Astrocyte of the hippocampus (primary cell): ENCODE measurements around the gene NFS1.
"Not testable (repeated sequence)": the region's sequence is repeated elsewhere in the genome, so short reads cannot be mapped to it uniquely, and the experiment has no call there.

Source experiments
- DNase-seq: peaks from one replicate; pipeline ENCODE4 v3.0.0; 2011; ENCODE audit warnings: low read depth, low spot score

The NFS1 gene

GRCh38 chr20:35710039-35710438 lies 10.9 kb upstream of the NFS1 start:
- no peak for DNase-seq

GRCh38 chr20:35709259-35709658 lies 10.1 kb upstream of the NFS1 start:
- DNase-seq: no peak

DNA sequence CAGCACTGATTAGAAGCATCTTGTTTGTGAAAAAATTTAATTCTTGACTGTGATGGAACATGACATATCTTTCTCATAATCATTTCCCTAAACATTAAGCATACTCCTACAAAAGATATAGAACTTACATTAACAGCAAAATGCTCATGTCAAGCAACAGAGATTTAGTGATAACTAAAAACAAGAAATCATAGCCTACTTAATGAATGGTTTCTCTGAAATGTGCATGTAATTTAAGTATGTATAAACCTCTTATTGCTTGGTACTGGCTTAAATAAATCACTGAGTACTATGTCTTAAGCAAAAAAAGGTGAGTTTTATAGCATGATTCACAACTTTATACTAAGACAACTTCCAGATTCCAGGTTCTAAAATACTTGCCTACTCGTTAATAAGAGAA lies 9.3 kb upstream of the NFS1 start:
- no peak for DNase-seq

DNA sequence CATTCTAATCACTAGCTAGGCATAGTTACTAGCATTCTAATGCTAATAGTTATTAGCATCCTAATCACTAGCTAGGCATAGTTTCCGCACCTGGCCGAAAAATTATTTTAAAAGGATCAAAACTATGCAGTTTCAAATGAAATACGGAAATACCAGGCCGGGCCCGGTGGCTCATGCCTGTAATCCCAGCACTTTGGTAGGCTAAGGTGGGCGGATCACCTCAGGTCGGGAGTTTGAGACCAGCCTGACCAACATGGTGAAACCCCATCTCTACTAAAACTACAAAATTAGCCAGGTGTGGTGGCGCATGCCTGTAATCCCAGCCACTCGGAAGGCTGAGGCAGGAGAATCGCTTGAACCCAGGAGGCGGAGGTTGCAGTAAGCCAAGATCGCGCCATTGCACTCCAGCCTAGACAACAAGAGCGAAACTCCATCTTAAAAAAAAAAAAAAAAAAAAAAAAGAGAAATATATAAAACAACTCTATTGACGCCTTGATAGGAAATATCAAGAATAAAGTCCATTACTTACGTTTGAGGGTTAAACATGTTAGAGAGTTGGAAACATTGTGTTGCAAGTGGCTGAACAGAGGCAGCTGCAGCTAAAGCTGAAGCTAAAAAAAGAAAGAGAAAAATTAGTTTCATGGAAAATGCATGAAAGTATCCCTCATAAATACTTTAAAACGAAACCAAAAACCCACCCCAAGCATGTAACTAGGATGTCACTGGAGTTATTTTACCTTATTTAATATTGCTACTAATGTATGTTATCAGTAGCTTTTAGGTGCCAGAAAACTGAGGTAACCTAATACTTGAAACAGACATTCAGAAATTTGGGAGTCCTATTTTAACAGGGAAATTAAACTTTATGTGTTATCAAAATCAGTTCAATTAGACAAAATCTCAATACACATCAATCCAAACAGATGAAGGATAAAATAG lies 7.7 kb upstream of the NFS1 start:
- not testable (repeated sequence) for DNase-seq

- not testable (repeated sequence) for DNase-seq
Measured at GRCh38 chr20:35705894-35706293, 6.7 kb upstream of the NFS1 start.

DNA sequence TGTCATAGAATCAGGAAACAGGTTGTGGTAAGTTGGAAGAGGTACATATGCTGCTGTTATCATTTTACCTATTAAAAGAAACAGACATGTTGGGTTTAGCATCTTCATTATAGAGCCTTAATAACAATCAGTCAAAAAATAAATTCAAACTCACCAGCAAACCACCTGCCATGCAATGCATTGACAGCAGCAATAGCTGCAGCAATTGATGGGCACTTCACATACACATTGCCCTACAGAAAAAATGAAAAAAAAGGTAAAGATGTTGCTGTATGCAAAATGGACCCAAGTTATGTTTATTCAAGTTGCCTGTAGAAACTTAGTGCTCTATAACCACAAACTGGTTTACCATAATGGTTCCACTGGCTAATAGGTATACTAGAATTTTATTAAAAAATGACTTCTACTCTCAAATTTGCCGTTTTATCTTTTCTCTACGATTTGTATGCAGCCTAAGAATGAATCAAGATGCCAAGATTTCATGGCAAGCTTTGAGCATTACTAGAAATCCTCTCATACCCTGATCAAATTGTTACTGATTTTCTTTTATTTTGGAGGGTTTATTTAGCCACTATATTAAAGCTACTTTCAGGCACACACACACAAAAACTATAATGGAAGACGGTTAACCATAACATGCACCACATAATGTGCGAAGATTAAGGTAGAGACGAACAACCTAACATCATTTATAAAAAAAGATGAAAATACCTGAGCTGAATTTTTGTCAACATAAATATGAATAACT lies 5.5 kb upstream of the NFS1 start:
- DNase-seq: no peak

DNA sequence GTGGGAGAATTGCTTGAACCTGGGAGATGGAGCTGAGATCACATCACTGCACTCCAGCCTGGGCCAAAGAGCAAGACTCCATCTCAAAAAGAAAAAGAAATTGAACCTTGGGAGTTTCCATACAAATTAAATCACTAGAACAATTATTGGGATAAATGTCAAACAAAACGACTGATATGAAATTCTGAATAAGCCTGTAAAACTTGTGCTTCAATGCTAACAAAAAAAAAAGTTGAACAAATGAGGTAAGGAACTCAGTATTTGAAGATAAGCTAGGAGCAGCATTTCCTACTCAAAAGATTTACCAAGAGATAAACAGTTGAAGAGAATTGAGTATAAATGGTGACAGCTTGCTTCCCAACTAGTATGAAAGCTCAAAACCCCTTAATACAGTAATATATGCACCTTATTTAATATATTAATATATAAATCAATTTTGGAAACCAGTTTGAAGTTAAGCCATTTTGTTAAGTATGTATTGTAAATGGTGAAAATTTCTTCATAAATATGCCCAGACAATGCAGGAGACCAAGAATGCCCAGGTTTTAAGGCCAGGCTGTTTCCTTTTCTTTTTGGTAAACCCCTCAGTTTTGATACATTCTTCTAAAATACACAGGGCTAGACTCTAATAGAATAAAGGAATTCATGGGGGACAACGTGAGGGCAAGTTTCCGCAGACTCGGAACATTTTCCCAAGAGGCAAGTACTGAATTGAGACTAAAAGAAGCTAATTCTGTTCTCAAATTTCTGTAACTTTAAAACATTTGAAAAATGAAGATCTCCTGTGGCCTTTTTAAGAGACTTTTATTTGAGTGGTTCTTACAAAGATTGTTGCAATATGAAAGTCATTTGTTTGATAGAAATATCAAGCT lies 3.9 kb upstream of the NFS1 start:
- no peak for DNase-seq

DNA sequence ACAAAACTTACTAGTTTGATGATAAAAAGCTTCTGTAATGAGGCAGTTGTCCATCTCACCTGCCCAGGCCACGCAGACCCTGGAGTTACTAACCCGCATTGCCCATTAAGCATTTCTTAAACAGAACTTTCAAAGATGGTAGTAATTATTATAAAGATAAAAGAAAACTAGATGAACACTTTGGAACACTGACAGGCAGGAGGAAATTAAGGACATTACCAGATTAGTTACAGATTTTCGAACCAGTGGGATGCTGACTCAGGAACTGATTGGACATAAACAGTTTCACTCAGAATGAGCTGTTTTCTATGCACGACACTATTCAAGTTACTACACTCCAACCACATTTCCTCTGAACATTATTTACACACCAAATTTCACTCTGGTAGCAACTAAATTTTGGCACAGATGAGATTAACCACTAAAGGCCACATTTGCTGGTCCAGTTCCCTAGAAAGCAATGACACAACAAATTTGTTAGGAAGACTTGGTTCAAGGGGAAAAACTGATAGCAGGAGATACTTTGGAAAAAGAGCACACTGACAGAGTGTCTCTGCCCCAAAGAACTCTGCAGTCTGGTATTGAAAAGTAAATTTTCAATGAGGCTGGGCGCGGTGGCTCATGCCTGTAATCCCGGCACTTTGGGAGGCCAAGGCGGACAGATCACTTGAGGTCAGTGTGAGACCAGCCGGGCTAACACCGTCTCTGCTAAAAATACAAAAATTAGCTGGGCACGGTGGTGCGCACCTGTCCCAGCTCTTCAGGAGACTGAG lies 3.1 kb upstream of the NFS1 start:
- no peak for DNase-seq

- no peak for DNase-seq
Measured at GRCh38 chr20:35700625-35701148, 1.5 kb upstream of the NFS1 start.

GRCh38 chr20:35699957-35700624 lies 939 bp upstream of the NFS1 start:
- no peak for DNase-seq

DNA sequence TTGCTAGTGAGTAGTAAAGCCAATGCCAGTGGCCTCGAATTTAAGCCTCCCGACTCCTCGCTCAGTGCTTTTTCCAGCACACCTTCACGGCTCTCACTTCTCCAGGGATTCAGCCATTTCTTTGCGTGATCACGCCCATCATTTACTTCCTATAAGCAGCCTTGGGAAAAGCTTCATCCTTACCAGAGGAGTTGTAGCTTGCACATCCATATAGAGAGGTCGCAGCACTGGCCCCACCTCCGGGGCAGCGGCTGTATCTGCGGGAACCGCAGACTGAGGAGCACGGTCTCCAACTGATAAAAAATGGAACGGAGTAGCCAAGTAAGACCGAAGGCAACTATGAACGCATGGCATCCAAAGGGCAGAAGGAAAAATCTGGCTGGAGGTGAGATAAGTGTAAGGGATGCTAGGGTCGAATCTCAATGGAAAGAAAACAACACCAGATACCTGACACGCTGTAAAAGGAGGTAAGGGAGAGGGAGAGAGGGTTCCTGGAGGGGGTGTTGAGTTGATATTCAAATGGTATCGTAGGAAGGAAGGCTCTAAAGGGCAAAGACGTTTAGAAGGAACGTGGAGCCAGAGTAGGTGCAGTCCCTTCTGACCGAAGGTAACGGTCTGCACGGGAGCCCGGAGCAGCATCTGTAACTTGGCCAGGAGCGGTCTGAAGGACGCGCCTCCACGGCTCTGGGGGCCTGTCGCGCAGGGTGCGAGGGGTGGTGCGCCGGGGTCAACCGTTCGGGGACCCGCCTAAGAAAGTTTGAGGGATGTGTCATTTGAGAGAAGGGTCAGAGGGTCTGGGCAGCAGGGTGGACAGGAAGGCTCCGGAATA lies 640 bp downstream of the NFS1 start:
- DNase-seq: peak; percentile 33

- DNase-seq: no peak
Measured at GRCh38 chr20:35697696-35698297, 1.4 kb downstream of the NFS1 start.

DNA sequence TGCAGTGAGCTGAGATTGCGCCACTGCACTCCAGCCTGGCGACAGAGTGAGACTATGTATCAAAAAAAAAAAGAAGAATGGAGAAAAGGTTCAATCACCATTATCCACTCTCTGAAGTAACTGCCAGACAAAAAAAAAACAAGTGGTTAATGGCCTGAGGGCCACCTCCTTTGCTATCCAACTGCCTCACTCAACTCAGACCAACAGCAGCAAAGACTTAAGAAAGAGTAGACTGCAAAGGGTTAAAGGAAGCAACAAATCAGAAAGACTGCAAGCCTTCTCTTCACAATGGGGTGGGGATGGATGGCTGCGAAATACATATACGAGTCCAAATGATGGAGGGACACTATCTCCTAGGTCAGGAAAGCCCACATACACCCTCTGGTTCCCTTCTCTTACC lies 3.2 kb downstream of the NFS1 start:
- no peak for DNase-seq

- DNase-seq: no peak
Measured at GRCh38 chr20:35695245-35695749, 3.9 kb downstream of the NFS1 start.

DNA sequence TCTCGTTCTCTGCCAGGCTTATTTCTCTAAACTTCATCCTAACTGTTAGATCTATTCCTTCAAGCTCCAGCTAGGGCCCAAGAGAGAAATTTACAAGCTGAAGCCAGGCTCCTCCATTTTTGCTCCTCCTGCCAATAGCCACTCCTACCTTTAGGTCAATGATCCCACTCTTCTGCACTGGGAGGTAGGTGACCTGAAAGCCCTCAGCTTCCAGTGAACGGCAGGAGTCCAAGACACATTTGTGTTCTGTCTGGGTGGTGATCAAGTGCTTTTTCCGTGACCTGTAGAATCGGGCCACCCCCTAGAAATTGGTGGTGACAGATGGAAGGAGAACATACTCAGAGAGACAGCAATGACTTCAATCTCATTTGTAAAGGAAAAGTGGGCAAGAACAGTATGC lies 8.9 kb downstream of the NFS1 start:
- no peak for DNase-seq

- DNase-seq: not testable (repeated sequence)
Measured at GRCh38 chr20:35686872-35687271, 12.3 kb downstream of the NFS1 start.

GRCh38 chr20:35685368-35685767 lies 13.8 kb downstream of the NFS1 start:
- not testable (repeated sequence) for DNase-seq

- DNase-seq: no peak
Measured at GRCh38 chr20:35681960-35682359, 17.2 kb downstream of the NFS1 start.
